Mesenchymal stem cell (in vitro differentiated cells and primary cell): Measurements from ENCODE around the gene DERA.
"Not testable (repeated sequence)": the region's sequence is repeated elsewhere in the genome, so short reads cannot be mapped to it uniquely, and the experiment has no call there.

Source experiments
- DNase-seq: peaks from one replicate; pipeline ENCODE4 v3.0.0-alpha.2; 2013
- H2AFZ ChIP-seq: one replicate; pipeline ENCODE4 v1.6.1; 2013; ENCODE audit warnings: low read depth, mild to moderate bottlenecking, control low read depth, inconsistent platforms, low read length, moderate library complexity
- H2AK5ac ChIP-seq: 2 replicates; pipeline ENCODE4 v1.6.1; 2013; ENCODE audit warnings: low read length, moderate library complexity, mild to moderate bottlenecking, inconsistent platforms; ENCODE audit not compliant: severe bottlenecking
- H2BK120ac ChIP-seq: one replicate; pipeline ENCODE4 v1.6.1; 2013; ENCODE audit warnings: low read depth, mild to moderate bottlenecking, inconsistent platforms, low read length, moderate library complexity
- H2BK12ac ChIP-seq, 2 experiments: one replicate each; pipeline ENCODE4 v1.6.1; 2013; ENCODE audit warnings: inconsistent platforms in 2 of 2, low read length in 2 of 2, mild to moderate bottlenecking in 2 of 2, moderate library complexity in 2 of 2, control low read depth in 1 of 2
- H2BK15ac ChIP-seq: one replicate; pipeline ENCODE4 v1.6.1; 2013; ENCODE audit warnings: mild to moderate bottlenecking, low read depth, inconsistent platforms; ENCODE audit not compliant: poor library complexity, severe bottlenecking
- H2BK5ac ChIP-seq: 2 replicates; pipeline ENCODE4 v1.6.1; 2013; ENCODE audit warnings: low read depth, mild to moderate bottlenecking, low read length, control low read depth, inconsistent platforms; ENCODE audit not compliant: poor library complexity, severe bottlenecking
- H3K14ac ChIP-seq, 2 experiments: one replicate each; pipeline ENCODE4 v1.6.1; 2013; ENCODE audit warnings: inconsistent platforms in 2 of 2, low read length in 2 of 2, control low read depth in 1 of 2, mild to moderate bottlenecking in 1 of 2, moderate library complexity in 1 of 2
- H3K18ac ChIP-seq, 2 experiments: one replicate each; pipeline ENCODE4 v1.6.1; 2013; ENCODE audit warnings: inconsistent platforms in 2 of 2, low read length in 2 of 2, control low read depth in 1 of 2, low read depth in 1 of 2, mild to moderate bottlenecking in 1 of 2
- H3K23ac ChIP-seq, 2 experiments: one replicate each; pipeline ENCODE4 v1.6.1; 2013; ENCODE audit warnings: inconsistent platforms in 2 of 2, low read length in 2 of 2, mild to moderate bottlenecking in 2 of 2, moderate library complexity in 2 of 2, control low read depth in 1 of 2
- H3K27ac ChIP-seq: 2 replicates; pipeline ENCODE4 v1.5.1; 2013; ENCODE audit warnings: mild to moderate bottlenecking, moderate library complexity, low read length, control low read depth, inconsistent platforms; ENCODE audit not compliant: poor library complexity, severe bottlenecking
- H3K27me3 ChIP-seq, 2 experiments: 2 replicates each; pipeline versions ENCODE4 v1.6.1 to v1.7.0; 2013; ENCODE audit warnings: low read length in 2 of 2, mild to moderate bottlenecking in 2 of 2, moderate library complexity in 2 of 2, control low read depth in 1 of 2, inconsistent platforms in 1 of 2; ENCODE audit not compliant: control insufficient read depth in 1 of 2, insufficient read depth in 1 of 2
- H3K36me3 ChIP-seq, 2 experiments: 2 replicates each; pipeline versions ENCODE4 v1.6.1 to v1.7.0; 2013; ENCODE audit warnings: low read length in 2 of 2, control low read depth in 1 of 2, inconsistent platforms in 1 of 2, low read depth in 1 of 2, mild to moderate bottlenecking in 1 of 2; ENCODE audit not compliant: insufficient read depth in 2 of 2, control insufficient read depth in 1 of 2
- H3K4ac ChIP-seq, 2 experiments: one replicate each; pipeline ENCODE4 v1.6.1; 2013; ENCODE audit warnings: inconsistent platforms in 2 of 2, low read length in 2 of 2, mild to moderate bottlenecking in 2 of 2, moderate library complexity in 2 of 2, control low read depth in 1 of 2, low read depth in 1 of 2
- H3K4me1 ChIP-seq: 2 replicates; pipeline ENCODE4 v1.6.1; 2013; ENCODE audit warnings: low read depth, low read length, control low read depth; ENCODE audit not compliant: control insufficient read depth, insufficient read depth
- H3K4me2 ChIP-seq: 2 replicates; pipeline ENCODE4 v1.6.1; 2013; ENCODE audit warnings: low read length, mild to moderate bottlenecking, inconsistent platforms; ENCODE audit not compliant: poor library complexity, severe bottlenecking
- H3K4me3 ChIP-seq, 2 experiments: 2 replicates each; pipeline versions ENCODE4 v1.5.1 to v1.7.0; 2013; ENCODE audit warnings: low read length in 2 of 2, mild to moderate bottlenecking in 2 of 2, control low read depth in 1 of 2, low read depth in 1 of 2; ENCODE audit not compliant: insufficient read depth in 1 of 2
- H3K79me1 ChIP-seq: replicated peaks from 2 replicates; pipeline ENCODE4 v1.6.1; 2013; ENCODE audit warnings: mild to moderate bottlenecking, control low read depth, low read length, inconsistent platforms; ENCODE audit not compliant: poor library complexity, severe bottlenecking
- H3K9ac ChIP-seq: 2 replicates; pipeline ENCODE4 v1.7.0; 2013; ENCODE audit warnings: mild to moderate bottlenecking, low read length, moderate library complexity
- H3K9me3 ChIP-seq: 2 replicates; pipeline ENCODE4 v1.7.0; 2013; ENCODE audit warnings: mild to moderate bottlenecking, low read length; ENCODE audit not compliant: control insufficient read depth
- H4K8ac ChIP-seq: one replicate; pipeline ENCODE4 v1.6.1; 2013; ENCODE audit warnings: inconsistent platforms, mild to moderate bottlenecking, low read length, moderate library complexity
- H4K91ac ChIP-seq: one replicate; pipeline ENCODE4 v1.6.1; 2013; ENCODE audit warnings: mild to moderate bottlenecking, low read length, inconsistent platforms
- WGBS: methylation state at CpG from one replicate; pipeline ENCODE4 v1.1.7; 2013; ENCODE audit warnings: mixed read lengths; 5-methylcytosine and 5-hydroxymethylcytosine counted together

Gene DERA

GRCh38 chr12:15942475-15942874, 31.3 kb downstream of the DERA start:
- Histone ChIP-seq H3K27me3 (no peaks in the 10 kb centered on the region), H3K4me2 (no peak overlapping the region), H4K8ac (no peak overlapping the region), H3K4me1 (no peaks in the 10 kb centered on the region), H2AFZ (no peak overlapping the region), H3K27ac (no peak overlapping the region), H3K18ac (no peak overlapping the region), H2BK120ac (no peak overlapping the region), H3K23ac (no peak overlapping the region), H3K79me1 (peaks cover 17% of the 10 kb centered on the region), H2BK15ac (no peak overlapping the region), H3K4me3 (no peak overlapping the region), H3K36me3 (no peaks in the 10 kb centered on the region), H3K9me3 (peaks cover 5% of the 10 kb centered on the region), H4K91ac (no peak overlapping the region), H3K4ac (no peak overlapping the region), H3K14ac (no peak overlapping the region), H2BK5ac (no peak overlapping the region), H2BK12ac (no peak overlapping the region), H3K9ac (no peak overlapping the region), H2AK5ac (no peak overlapping the region)
- no peak for DNase-seq
- WGBS, result 95% methylated on average over 5 of the region's 5 CpGs

- not testable (repeated sequence) for H3K9me3 ChIP-seq, H2AFZ ChIP-seq, H3K4me3 ChIP-seq, H3K4me1 ChIP-seq, H3K36me3 ChIP-seq, H3K23ac ChIP-seq, H3K18ac ChIP-seq, H2BK120ac ChIP-seq, H2BK12ac ChIP-seq, H3K27ac ChIP-seq, H3K4ac ChIP-seq, H2BK15ac ChIP-seq, H3K14ac ChIP-seq, DNase-seq, H2BK5ac ChIP-seq, H3K4me2 ChIP-seq, H3K9ac ChIP-seq, H4K91ac ChIP-seq, H3K27me3 ChIP-seq, H4K8ac ChIP-seq, H2AK5ac ChIP-seq
- H3K79me1 ChIP-seq, result peaks cover 17% of the 10 kb centered on the region
- no CpG with 5 or more reads among the region's 5 CpGs for WGBS
Measured at GRCh38 chr12:15943519-15943918, 32.4 kb downstream of the DERA start.

GRCh38 chr12:15948461-15948860, 37.3 kb downstream of the DERA start:
- H2AFZ ChIP-seq, H3K9ac ChIP-seq, H3K14ac ChIP-seq, H2BK5ac ChIP-seq, H3K4me1 ChIP-seq, H3K27ac ChIP-seq, H3K4ac ChIP-seq, H4K8ac ChIP-seq, H3K18ac ChIP-seq, H3K27me3 ChIP-seq, H3K9me3 ChIP-seq, H2BK120ac ChIP-seq, H3K4me2 ChIP-seq, H2AK5ac ChIP-seq, H4K91ac ChIP-seq, H2BK12ac ChIP-seq, H3K4me3 ChIP-seq, DNase-seq, H3K23ac ChIP-seq, H2BK15ac ChIP-seq, H3K36me3 ChIP-seq: not testable (repeated sequence)
- peaks cover 19% of the 10 kb centered on the region for H3K79me1 ChIP-seq
- WGBS, result 97% methylated on average over 9 of the region's 10 CpGs

GRCh38 chr12:15955281-15955680, 44.1 kb downstream of the DERA start:
- Histone ChIP-seq H2AK5ac (no peak overlapping the region), H3K23ac (no peak overlapping the region), H3K9me3 (no peaks in the 10 kb centered on the region), H4K8ac (no peak overlapping the region), H3K36me3 (peaks cover 3 to 33% of the 10 kb centered on the region in 2 experiments), H2BK12ac (no peak overlapping the region), H2BK120ac (no peak overlapping the region), H3K4me1 (no peaks in the 10 kb centered on the region), H3K14ac (no peak overlapping the region), H3K79me1 (peaks cover 25% of the 10 kb centered on the region), H3K27ac (no peak overlapping the region), H4K91ac (no peak overlapping the region), H3K9ac (no peak overlapping the region), H3K4me3 (no peak overlapping the region), H2BK15ac (no peak overlapping the region), H3K18ac (no peak overlapping the region), H3K4me2 (no peak overlapping the region), H3K27me3 (no peaks in the 10 kb centered on the region), H2BK5ac (no peak overlapping the region), H2AFZ (no peak overlapping the region), H3K4ac (no peak overlapping the region)
- no peak for DNase-seq
- WGBS, result 83% methylated on average over 3 of the region's 4 CpGs
